ENCODE data around the gene ADAP1. TPM values are rescaled to one million over a fixed set of nuclear protein-coding genes. Genes with fewer than 3 reads are reported as not detected.
A peak's percentile ranks its signal among the peaks of the same experiment; 100 is the strongest.

ADAP1 gene
- total and polyA plus RNA-seq, 2 of the 8 experiments (the other 6 are each of a cell fraction or from before 2014, with no cell fraction given): 5.8 to 6.1 TPM

DNA sequence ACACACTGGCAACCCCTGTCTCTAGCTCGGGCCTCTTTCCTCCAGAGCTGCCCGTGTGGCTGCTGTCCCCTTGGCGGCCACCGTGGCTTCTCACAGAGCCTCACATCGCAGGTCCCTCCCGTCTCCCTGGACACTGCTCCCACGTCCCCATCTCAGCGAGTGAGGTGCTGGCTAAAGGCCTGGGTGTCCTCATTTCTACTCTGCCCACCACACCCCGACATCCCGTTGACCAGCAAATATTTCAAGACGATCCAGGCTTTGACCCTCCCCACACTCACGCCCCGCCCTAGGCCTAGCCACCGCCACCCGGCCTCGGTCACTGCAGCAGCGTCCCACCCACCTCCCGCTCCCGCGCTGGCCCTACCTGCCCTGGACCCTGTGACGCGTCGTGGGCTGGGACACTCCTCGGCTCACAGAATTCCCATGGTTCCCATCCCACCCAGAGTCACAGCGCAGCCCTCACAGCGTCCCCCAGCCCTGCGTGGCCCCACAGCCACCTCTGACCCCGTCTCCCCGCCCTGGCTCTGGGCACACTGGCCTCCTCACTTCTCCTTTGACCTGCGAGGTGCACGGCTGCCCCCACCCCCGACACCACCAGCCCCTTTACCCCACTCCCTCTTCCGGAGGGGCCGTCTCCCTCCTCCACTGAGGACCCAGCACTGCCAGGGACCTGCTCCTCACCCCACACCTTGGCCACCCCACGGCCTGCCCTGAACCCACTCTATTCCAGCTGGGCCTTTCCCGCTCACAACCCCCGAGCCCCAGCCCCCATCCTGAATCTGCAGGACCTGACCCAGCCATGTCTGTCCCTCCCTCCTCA lies 6.9 kb downstream of the ADAP1 start:
- Histone ChIP-seq H3K4me2 (ENCODE audit: insufficient read depth in 1 of 2, low read depth in 2 of 2, low read length in 2 of 2) (no peak overlapping the region), H3K79me2 (ENCODE audit: control insufficient read depth in 1 of 2, insufficient read depth in 2 of 2, low read length in 2 of 2) (no peaks in the 10 kb centered on the region), H3K27ac (ENCODE audit: low read depth, low read length) (no peak overlapping the region), H2BK120ac (replicated peaks; ENCODE audit: low read depth, low read length) (no peak overlapping the region), H4K8ac (ENCODE audit: extremely low read depth, insufficient read depth, low read length) (no peak overlapping the region), H3K18ac (ENCODE audit: extremely low read depth, low read length) (peak overlapping the region; percentile 48; the same call in 1 of the 2 replicates), H2BK12ac (ENCODE audit: low read depth, low read length) (peak overlapping the region; percentile 84; the same call in 1 of the 2 replicates), H3K27me3 (replicated peaks in 1 of 4; ENCODE audit: control insufficient read depth in 3 of 4, extremely low read depth in 1 of 4, insufficient read depth in 3 of 4, low read length in 3 of 4) (peaks cover 0 to 7% (median 4%) of the 10 kb centered on the region in 4 experiments; a peak in 5 of 7 replicates), H3K9me3 (ENCODE audit: insufficient read depth in 2 of 2, low read depth in 1 of 2, low read length in 1 of 2) (no peaks in the 10 kb centered on the region), H3K4me1 (replicated peaks in 1 of 4; ENCODE audit: control insufficient read depth in 3 of 4, insufficient read depth in 4 of 4, low read length in 3 of 4) (peaks cover 0 to 26% (median 18%) of the 10 kb centered on the region in 4 experiments; a peak in 6 of 7 replicates), H4K20me1 (replicated peaks in 1 of 2; ENCODE audit: control insufficient read depth in 1 of 2, insufficient read depth in 2 of 2, low read length in 2 of 2) (no peaks in the 10 kb centered on the region), H3K23me2 (ENCODE audit: low read depth, low read length) (no peaks in the 10 kb centered on the region), H3K79me1 (ENCODE audit: low read depth, low read length) (no peaks in the 10 kb centered on the region), H4K91ac (replicated peaks; ENCODE audit: insufficient read length, low read length) (peak overlapping the region; percentile 74), H4K5ac (ENCODE audit: insufficient read length, low read depth, low read length) (no peak overlapping the region), H3K4ac (replicated peaks; ENCODE audit: insufficient read length, low read depth, low read length) (no peak overlapping the region), H2BK20ac (ENCODE audit: low read length) (no peak overlapping the region), H3K56ac (replicated peaks; ENCODE audit: insufficient read length, low read depth, low read length) (no peak overlapping the region), H3K9ac (replicated peaks in 1 of 4; ENCODE audit: extremely low read depth in 1 of 4, low read depth in 3 of 4, low read length in 3 of 4) (no peak overlapping the region), H2AFZ (ENCODE audit: low read length) (no peak overlapping the region), H3K36me3 (ENCODE audit: control insufficient read depth in 2 of 4, insufficient read depth in 4 of 4, low read length in 3 of 4) (no peaks in the 10 kb centered on the region), H3K4me3 (ENCODE audit: extremely low read depth in 1 of 4, insufficient read depth in 2 of 4, low read depth in 3 of 4, low read length in 4 of 4) (no peak overlapping the region), H2BK15ac (ENCODE audit: low read length) (0 out of 2 replicates have a peak overlapping the region, but pooled peaks have one; percentile 81), H3K23ac (ENCODE audit: insufficient read length) (no peak overlapping the region), H2AK5ac (ENCODE audit: low read depth, low read length) (0 out of 2 replicates have a peak overlapping the region, but pooled peaks have one; percentile 2), H2BK5ac (ENCODE audit: low read depth, low read length) (0 out of 2 replicates have a peak overlapping the region, but pooled peaks have one; percentile 16), H3K14ac (ENCODE audit: insufficient read length) (no peak overlapping the region)
- POLR2A ChIA-PET (ENCODE audit: partially characterized antibody): interaction anchor here (0.6 to 1.1 kb wide), 2 partner anchors 11 to 757 kb away, joined by 3 read pairs; no protein-coding TSS in a partner anchor
- WGBS, 2 experiments (ENCODE audit: extremely low coverage in 1 of 2, insufficient coverage in 1 of 2, insufficient read length in 1 of 2, insufficient replicate concordance in 2 of 2, low coverage in 1 of 2, low lambda C conversion rate in 2 of 2, missing lambda C conversion rate in 1 of 2): 89% methylated on average over 27 of the region's 37 CpGs; no CpG with 5 or more reads in 1 of the 2 experiments
- DNase-seq (ENCODE audit: low read depth in 1 of 2, low spot score in 2 of 2) (no peak), FAIRE-seq (no peak)
- CTCF ChIA-PET (ENCODE audit: partially characterized antibody): interaction anchor here (0.6 to 0.8 kb wide), 2 partner anchors 10 to 38 kb away, joined by 3 read pairs; no protein-coding TSS in a partner anchor
- no peak for TF ChIP-seq GABPA (IDR thresholded peaks at IDR 0.05; ENCODE audit: borderline replicate concordance, insufficient read depth, low read length)
- TF ChIP-seq RFX5 (IDR thresholded peaks at IDR 0.05; ENCODE audit: borderline replicate concordance, low read depth, low read length): no peak
- no peak for TF ChIP-seq RNF2 (IDR thresholded peaks at IDR 0.05; ENCODE audit: borderline replicate concordance, low read depth, low read length, missing control alignments, poor library complexity, severe bottlenecking)
- TF ChIP-seq CTBP2 (IDR thresholded peaks at IDR 0.05; ENCODE audit: borderline replicate concordance, insufficient read depth, insufficient read length, low read length): no peak
- TF ChIP-seq SAP30 (IDR thresholded peaks at IDR 0.05; ENCODE audit: insufficient read depth, insufficient replicate concordance, low read length): no peak
- TF ChIP-seq RXRA (IDR thresholded peaks at IDR 0.05; ENCODE audit: insufficient read depth, low read depth, low read length): no peak
- TF ChIP-seq RAD21 (IDR thresholded peaks at IDR 0.05 in 1 of 2, conservative IDR thresholded peaks at IDR 0.05 in 1 of 2; ENCODE audit: low read depth in 2 of 2, low read length in 2 of 2): no peak
- no peak for TF ChIP-seq POLR2A (IDR thresholded peaks at IDR 0.05; ENCODE audit: control extremely low read depth in 1 of 2, low read depth in 2 of 2, low read length in 2 of 2)
- no peak for TF ChIP-seq GTF2F1 (IDR thresholded peaks at IDR 0.05; ENCODE audit: borderline replicate concordance, low read depth, low read length)
- TF ChIP-seq YY1 (IDR thresholded peaks at IDR 0.05; ENCODE audit: low read depth, low read length): no peak
